D721Med (cell line): ENCODE measurements around the gene MYO19.

Source experiments
- DNase-seq: peaks from one replicate; pipeline ENCODE4 v3.0.0; 2011; ENCODE audit warnings: low spot score; ENCODE audit not compliant: insufficient read length
- FAIRE-seq: peaks from 2 replicates; lab custom pipeline; 2011; peaks lifted over from hg19 to GRCh38; lab: Jason Lieb, UNC
- CTCF ChIP-seq: IDR thresholded peaks from 2 replicates; pipeline ENCODE4 v1.5.1; 2012; ENCODE audit warnings: mild to moderate bottlenecking, control low read depth; ENCODE audit not compliant: insufficient read depth; ENCODE audit errors: missing control alignments

The MYO19 gene

GRCh38 chr17:36506249-36506826 is 28.3 kb downstream of the MYO19 start:
- TF ChIP-seq CTCF = no peak
- FAIRE-seq = no peak
- no peak for DNase-seq

GRCh38 chr17:36505171-36505570 is 29.5 kb downstream of the MYO19 start:
- FAIRE-seq (no peak), DNase-seq (no peak)
- no peak for TF ChIP-seq CTCF

- no peak for FAIRE-seq
- TF ChIP-seq CTCF = no peak
- no peak for DNase-seq
These were observed 30.5 kb downstream of the MYO19 start for GRCh38 chr17:36504156-36504545.

- no peak for DNase-seq
- TF ChIP-seq CTCF = no peak
- no peak for FAIRE-seq
These were observed 31.1 kb downstream of the MYO19 start for GRCh38 chr17:36503456-36504155.

- FAIRE-seq (no peak), DNase-seq (no peak)
- TF ChIP-seq CTCF = no peak
These were observed 32.7 kb downstream of the MYO19 start for GRCh38 chr17:36501963-36502362.

GRCh38 chr17:36501351-36501750 is 33.3 kb downstream of the MYO19 start:
- no peak for FAIRE-seq
- DNase-seq = no peak
- TF ChIP-seq CTCF = no peak

- FAIRE-seq (no peak), DNase-seq (no peak)
- no peak for TF ChIP-seq CTCF
These were observed 33.9 kb downstream of the MYO19 start for GRCh38 chr17:36500745-36501225.
